H9 (cell line): ENCODE measurements around the gene PRRT2. TPM values are rescaled to one million over a fixed set of nuclear protein-coding genes. Genes with fewer than 3 reads are reported as not detected.

ENCODE experiments used
- DNase-seq: peaks from one replicate; pipeline ENCODE4 v3.0.0-alpha.2; 2017
- H2AFZ ChIP-seq: one replicate; pipeline ENCODE4 v1.6.1; 2013; ENCODE audit warnings: mild to moderate bottlenecking, low read length, control low read depth, moderate library complexity
- H2AK5ac ChIP-seq: 2 replicates; pipeline ENCODE4 v1.6.1; 2013; ENCODE audit warnings: low read length, control low read depth, mixed read lengths; ENCODE audit not compliant: insufficient read length
- H2BK120ac ChIP-seq: one replicate; pipeline ENCODE4 v1.6.1; 2013; ENCODE audit warnings: low read depth, mild to moderate bottlenecking, low read length, control low read depth, inconsistent platforms; ENCODE audit not compliant: poor library complexity, severe bottlenecking
- H2BK12ac ChIP-seq: 2 replicates; pipeline ENCODE4 v1.6.1; 2013; ENCODE audit warnings: low read length, control low read depth, mixed read lengths, low read depth; ENCODE audit not compliant: insufficient read length
- H2BK15ac ChIP-seq: 2 replicates; pipeline ENCODE4 v1.6.1; 2013; ENCODE audit warnings: low read depth, low read length, control low read depth
- H2BK20ac ChIP-seq: one replicate; pipeline ENCODE4 v1.6.1; 2013; ENCODE audit warnings: low read depth, mild to moderate bottlenecking, low read length, control low read depth, inconsistent platforms; ENCODE audit not compliant: poor library complexity, severe bottlenecking
- H2BK5ac ChIP-seq: 2 replicates; pipeline ENCODE4 v1.6.1; 2013; ENCODE audit warnings: low read length, control low read depth, mixed read lengths; ENCODE audit not compliant: insufficient read length
- H3K14ac ChIP-seq: 2 replicates; pipeline ENCODE4 v1.6.1; 2013; ENCODE audit warnings: low read length, control low read depth; ENCODE audit not compliant: insufficient read depth
- H3K18ac ChIP-seq: 2 replicates; pipeline ENCODE4 v1.6.1; 2013; ENCODE audit warnings: low read depth, mild to moderate bottlenecking, mixed read lengths, low read length, control low read depth; ENCODE audit not compliant: insufficient read length
- H3K23ac ChIP-seq: 2 replicates; pipeline ENCODE4 v1.6.1; 2013; ENCODE audit warnings: low read length, control low read depth, mixed read lengths, low read depth; ENCODE audit not compliant: insufficient read length
- H3K23me2 ChIP-seq: 2 replicates; pipeline ENCODE4 v1.6.1; 2013; ENCODE audit warnings: low read depth, mild to moderate bottlenecking, mixed read lengths, low read length, control low read depth; ENCODE audit not compliant: insufficient read length, poor library complexity, severe bottlenecking
- H3K27ac ChIP-seq: 2 replicates; pipeline ENCODE4 v1.5.1; 2013; ENCODE audit warnings: low read length, control low read depth, mixed read lengths, low read depth; ENCODE audit not compliant: insufficient read length
- H3K27me3 ChIP-seq: 2 replicates; pipeline ENCODE4 v1.6.1; 2013; ENCODE audit warnings: low read length, control low read depth, inconsistent platforms; ENCODE audit not compliant: insufficient read depth
- H3K4ac ChIP-seq: 2 replicates; pipeline ENCODE4 v1.6.1; 2013; ENCODE audit warnings: low read depth, mild to moderate bottlenecking, control low read depth, inconsistent platforms, low read length, moderate library complexity
- H3K4me1 ChIP-seq: 2 replicates; pipeline ENCODE4 v1.6.1; 2013; ENCODE audit warnings: low read length, control low read depth, inconsistent platforms; ENCODE audit not compliant: insufficient read depth
- H3K4me2 ChIP-seq: 2 replicates; pipeline ENCODE4 v1.6.1; 2013; ENCODE audit warnings: low read length, control low read depth, mixed read lengths; ENCODE audit not compliant: insufficient read length, insufficient read depth
- H3K56ac ChIP-seq: 2 replicates; pipeline ENCODE4 v1.6.1; 2013; ENCODE audit warnings: low read depth, mild to moderate bottlenecking, mixed read lengths, low read length, control low read depth; ENCODE audit not compliant: insufficient read length
- H3K79me1 ChIP-seq: 2 replicates; pipeline ENCODE4 v1.6.1; 2013; ENCODE audit warnings: low read depth, mild to moderate bottlenecking, moderate library complexity, low read length, control low read depth, inconsistent platforms; ENCODE audit not compliant: insufficient read depth, poor library complexity, severe bottlenecking
- H3K79me2 ChIP-seq: 2 replicates; pipeline ENCODE4 v1.6.1; 2013; ENCODE audit warnings: low read length, control low read depth, inconsistent platforms; ENCODE audit not compliant: insufficient read depth
- H3K9ac ChIP-seq: 2 replicates; pipeline ENCODE4 v1.6.1; 2013; ENCODE audit warnings: low read length, control low read depth, mixed read lengths; ENCODE audit not compliant: insufficient read length; ENCODE audit errors: extremely low read depth
- H3K9me3 ChIP-seq: one replicate; pipeline ENCODE4 v1.6.1; 2013; ENCODE audit warnings: low read depth, low read length, inconsistent platforms; ENCODE audit not compliant: control insufficient read depth
- H3T11ph ChIP-seq: one replicate; pipeline ENCODE4 v1.6.1; 2013; ENCODE audit warnings: mild to moderate bottlenecking, low read length, control low read depth, inconsistent platforms
- H4K20me1 ChIP-seq: one replicate; pipeline ENCODE4 v1.6.1; 2013; ENCODE audit not compliant: control insufficient read depth, insufficient read length, insufficient read depth
- H4K5ac ChIP-seq: 2 replicates; pipeline ENCODE4 v1.6.1; 2013; ENCODE audit warnings: low read depth, mild to moderate bottlenecking, mixed read lengths, low read length, control low read depth; ENCODE audit not compliant: insufficient read length
- H4K8ac ChIP-seq: replicated peaks from 2 replicates; pipeline ENCODE4 v1.6.1; 2013; ENCODE audit warnings: low read length, control low read depth, mixed read lengths, low read depth; ENCODE audit not compliant: insufficient read length
- H4K91ac ChIP-seq: 2 replicates; pipeline ENCODE4 v1.6.1; 2013; ENCODE audit warnings: low read depth, mild to moderate bottlenecking, moderate library complexity, mixed read lengths, low read length, control low read depth; ENCODE audit not compliant: insufficient read length
- H3K27ac Mint-ChIP-seq, 3 experiments: 2 replicates in 2 of 3; 3 replicates in 1 of 3; pipeline ENCODE4 v1.8.0; 2020 to 2021; ENCODE audit warnings: mixed read lengths in 3 of 3, mild to moderate bottlenecking in 1 of 3, moderate library complexity in 1 of 3
- H3K27me3 Mint-ChIP-seq: 2 replicates; pipeline ENCODE4 v1.8.0; 2021; ENCODE audit warnings: low read depth, mild to moderate bottlenecking, moderate library complexity, mixed read lengths
- H3K36me3 Mint-ChIP-seq, 3 experiments: 2 replicates in 2 of 3; 3 replicates in 1 of 3; pipeline ENCODE4 v1.8.0; 2020 to 2021; ENCODE audit warnings: low read depth in 3 of 3, mixed read lengths in 3 of 3; ENCODE audit not compliant: insufficient read depth in 1 of 3
- H3K4me1 Mint-ChIP-seq, 2 experiments: 2 replicates each; pipeline ENCODE4 v1.8.0; 2020; ENCODE audit warnings: mixed read lengths in 2 of 2
- H3K4me3 Mint-ChIP-seq, 2 experiments: 2 replicates in 1 of 2; 3 replicates in 1 of 2; pipeline ENCODE4 v1.8.0; 2020 to 2021; ENCODE audit warnings: mild to moderate bottlenecking in 2 of 2, mixed read lengths in 2 of 2, moderate library complexity in 1 of 2
- H3K9me3 Mint-ChIP-seq, 2 experiments: 2 replicates in 1 of 2; 3 replicates in 1 of 2; pipeline ENCODE4 v1.8.0; 2020; ENCODE audit warnings: mild to moderate bottlenecking in 2 of 2, mixed read lengths in 2 of 2, moderate library complexity in 1 of 2
- CTCF ChIP-seq: fragments of 200-600 bp; sonication (generic); conservative IDR thresholded peaks from 3 replicates; pipeline ENCODE4 v1.8.0; 2021; ENCODE audit warnings: antibody characterized with exemption, mild to moderate bottlenecking
- WGBS: extraction: QIAGEN DNeasy Blood & Tissue Kit; methylation state at CpG from one replicate; pipeline ENCODE4 v1.1.7; 2013; ENCODE audit warnings: missing lambda C conversion rate, low lambda C conversion rate, mixed read lengths; ENCODE audit not compliant: insufficient read length; ENCODE audit errors: extremely low coverage; 5-methylcytosine and 5-hydroxymethylcytosine counted together
- total RNA-seq: library from RNA; stranded (reverse); gene quantifications from 2 replicates; pipeline ENCODE4 v1.2.1, GENCODE V29; 2021

The PRRT2 gene
- total RNA-seq, 1 experiment from 2014 or later: 14.6 TPM

- Mint-ChIP-seq H3K27me3 (no peaks in the 10 kb centered on the region), H3K27ac (peak overlapping the region in 2 of 3 experiments; percentile 30 to 67; a peak in 4 of 7 replicates), H3K4me3 (no peak overlapping the region), H3K4me1 (no peaks in the 10 kb centered on the region), H3K9me3 (no peaks in the 10 kb centered on the region), H3K36me3 (peaks cover 0 to 5% (median 0%) of the 10 kb centered on the region in 3 experiments; a peak in 2 of 7 replicates)
- Histone ChIP-seq H3K14ac (no peak overlapping the region), H2BK20ac (no peak overlapping the region), H4K91ac (no peak overlapping the region), H3K4ac (no peak overlapping the region), H3K27me3 (no peaks in the 10 kb centered on the region), H3T11ph (no peak overlapping the region), H3K79me1 (no peaks in the 10 kb centered on the region), H3K27ac (no peak overlapping the region), H2BK5ac (no peak overlapping the region), H4K20me1 (no peaks in the 10 kb centered on the region), H3K56ac (no peak overlapping the region), H4K8ac (no peak overlapping the region), H2BK12ac (no peak overlapping the region), H4K5ac (no peak overlapping the region), H2BK120ac (no peak overlapping the region), H2AK5ac (no peak overlapping the region), H2AFZ (no peak overlapping the region), H3K4me1 (no peaks in the 10 kb centered on the region), H3K9ac (no peak overlapping the region), H3K23ac (no peak overlapping the region), H3K4me2 (no peak overlapping the region), H2BK15ac (no peak overlapping the region), H3K79me2 (no peaks in the 10 kb centered on the region), H3K18ac (no peak overlapping the region), H3K23me2 (no peaks in the 10 kb centered on the region), H3K9me3 (no peaks in the 10 kb centered on the region)
- no peak for TF ChIP-seq CTCF
- no CpG with 5 or more reads among the region's 8 CpGs for WGBS
- no peak for DNase-seq
Measured at GRCh38 chr16:29843931-29844330, 31.9 kb downstream of the PRRT2 start.
